ENCODE data around the gene SLAMF1.
A peak's percentile ranks its signal among the peaks of the same experiment; 100 is the strongest.

The SLAMF1 gene

DNA sequence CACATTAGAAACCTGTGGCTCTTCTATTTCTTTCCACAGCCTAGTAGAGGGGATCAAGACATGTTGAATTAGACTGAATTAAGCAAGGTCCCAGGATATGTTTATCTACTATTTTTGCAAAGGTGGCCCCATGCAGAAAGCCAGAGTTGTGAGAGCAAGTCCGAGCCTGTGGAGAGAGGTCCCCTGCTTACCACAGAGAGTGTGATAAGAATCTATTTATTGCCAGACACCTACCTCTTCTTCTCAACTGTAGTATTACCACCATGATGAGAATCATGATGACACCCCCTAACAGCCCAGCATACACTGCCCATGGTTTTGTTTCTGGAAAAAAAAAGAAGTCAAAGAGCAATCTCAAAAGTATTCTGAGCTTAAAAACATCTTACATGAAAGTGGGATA, 23.0 kb downstream of the SLAMF1 start:
- DNase-seq (ENCODE audit: low read depth) = no peak

DNA sequence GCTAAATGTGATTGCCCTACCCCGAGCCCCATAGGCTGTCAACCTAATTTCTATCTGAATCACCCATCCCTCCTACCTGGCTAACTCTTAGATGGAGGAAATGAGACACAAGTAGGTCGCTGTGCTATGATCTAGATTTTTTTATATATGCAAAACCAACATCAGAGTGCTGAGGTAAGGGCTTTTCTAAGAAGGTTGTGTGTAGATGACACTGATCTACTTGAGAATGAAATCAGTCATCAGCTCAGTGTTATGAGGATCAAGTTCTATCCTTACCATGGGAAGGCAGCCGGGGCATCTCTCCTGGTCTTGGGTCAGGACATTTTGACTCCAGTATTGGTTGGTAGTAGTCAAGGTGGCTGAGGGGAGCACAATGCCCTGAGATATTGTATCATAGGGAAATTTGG, 23.6 kb downstream of the SLAMF1 start:
- no peak for DNase-seq (ENCODE audit: low read depth)

GRCh38 chr1:160622501-160623226, 24.2 kb downstream of the SLAMF1 start:
- no peak for DNase-seq (ENCODE audit: low read depth)

DNA sequence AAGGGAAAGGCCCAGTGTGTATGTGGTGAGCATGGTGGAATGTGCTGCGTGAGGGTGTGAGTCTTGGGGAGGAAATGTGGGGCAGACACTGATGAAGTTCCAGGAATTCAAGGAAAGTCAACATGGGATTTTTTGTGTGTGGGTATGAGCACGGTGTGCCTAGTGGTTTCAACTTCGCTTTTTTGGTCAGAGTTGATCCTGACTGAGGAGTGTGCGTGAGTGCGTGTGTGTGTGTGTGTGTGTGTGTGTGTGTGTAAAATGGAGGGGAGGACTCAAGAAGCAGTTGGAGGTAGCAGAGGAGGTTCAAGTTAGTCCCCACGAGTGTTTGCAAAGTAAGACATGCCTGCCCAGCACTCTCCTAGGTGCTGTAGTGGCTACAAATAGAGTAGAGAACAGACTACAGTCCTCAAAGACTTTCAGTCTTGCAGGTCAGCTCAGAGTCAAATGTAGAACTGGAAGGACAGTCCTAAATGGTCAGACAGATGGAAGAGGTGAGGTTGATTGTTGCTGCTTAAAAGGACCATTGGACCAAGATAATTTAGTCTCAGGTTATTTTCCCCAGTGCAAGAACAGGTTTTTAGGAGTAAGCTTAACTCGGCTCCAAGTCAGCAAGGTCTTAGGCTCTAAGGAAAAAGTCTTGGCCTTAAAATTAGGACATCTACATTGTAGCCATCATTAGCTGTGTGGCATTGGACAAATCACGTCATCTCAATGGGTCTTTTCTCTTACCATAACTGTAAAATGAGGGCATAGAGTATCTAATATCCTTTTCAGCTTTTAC, 25.0 kb downstream of the SLAMF1 start:
- no peak for DNase-seq (ENCODE audit: low read depth)

GRCh38 chr1:160620942-160621632, 25.8 kb downstream of the SLAMF1 start:
- DNase-seq (ENCODE audit: low read depth) = no peak

DNA sequence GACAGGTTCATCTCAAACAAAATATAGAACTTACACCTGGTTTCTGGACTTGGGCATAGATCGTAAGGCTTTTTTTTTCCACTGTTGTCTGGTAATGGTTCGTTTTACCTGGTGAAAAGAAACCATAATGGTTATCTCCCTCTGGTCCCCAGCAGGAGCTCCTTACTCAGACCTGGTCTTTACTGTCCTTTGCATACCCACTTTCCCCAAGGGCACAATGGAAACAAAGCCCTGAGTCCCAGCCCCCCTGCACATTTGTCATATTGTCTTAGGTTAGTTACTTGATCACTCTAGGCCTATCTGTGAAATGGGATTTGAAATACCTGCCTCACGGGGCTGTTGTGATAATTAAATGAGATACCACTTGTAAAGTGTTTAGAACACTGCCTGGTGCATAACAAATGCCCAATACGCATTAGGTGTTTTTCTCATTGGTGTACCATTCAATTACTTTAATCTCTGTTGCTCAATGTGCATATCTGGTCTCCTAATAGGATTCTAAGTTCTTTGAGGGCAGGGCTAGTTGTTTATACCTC, 27.0 kb downstream of the SLAMF1 start:
- no peak for DNase-seq (ENCODE audit: low read depth)

GRCh38 chr1:160618763-160619274, 28.0 kb downstream of the SLAMF1 start:
- DNase-seq (ENCODE audit: low read depth) = no peak

- DNase-seq (ENCODE audit: low read depth) = no peak
These were observed 28.5 kb downstream of the SLAMF1 start for GRCh38 chr1:160618327-160618726.

- no peak for DNase-seq (ENCODE audit: low read depth)
These were observed 31.2 kb downstream of the SLAMF1 start for GRCh38 chr1:160615660-160616059.

DNA sequence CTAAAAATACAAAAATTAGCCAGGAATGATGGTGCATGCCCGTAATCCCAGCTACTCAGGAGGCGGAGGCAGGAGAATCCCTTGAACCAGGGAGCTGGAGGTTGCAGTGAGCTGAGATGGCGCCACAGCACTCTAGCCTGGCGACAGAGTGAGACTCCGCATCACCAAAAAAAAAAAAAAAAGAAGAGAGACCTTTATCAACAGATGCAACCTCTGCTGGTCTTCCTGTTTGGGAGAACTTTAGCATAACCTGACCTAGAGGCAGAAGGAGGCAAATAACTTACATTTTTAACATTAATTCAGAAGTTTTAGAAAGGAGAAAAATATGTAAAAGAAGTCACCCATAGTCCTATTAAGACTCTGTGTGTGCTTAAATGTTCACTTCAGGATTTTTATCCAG, 32.4 kb downstream of the SLAMF1 start:
- DNase-seq (ENCODE audit: low read depth) = no peak

- no peak for DNase-seq (ENCODE audit: low read depth)
These were observed 34.1 kb downstream of the SLAMF1 start for GRCh38 chr1:160612613-160613218.

- no peak for DNase-seq (ENCODE audit: low read depth)
These were observed 36.1 kb downstream of the SLAMF1 start for GRCh38 chr1:160610569-160611242.

- no peak for DNase-seq (ENCODE audit: low read depth)
These were observed 37.9 kb downstream of the SLAMF1 start for GRCh38 chr1:160608941-160609340.

DNA sequence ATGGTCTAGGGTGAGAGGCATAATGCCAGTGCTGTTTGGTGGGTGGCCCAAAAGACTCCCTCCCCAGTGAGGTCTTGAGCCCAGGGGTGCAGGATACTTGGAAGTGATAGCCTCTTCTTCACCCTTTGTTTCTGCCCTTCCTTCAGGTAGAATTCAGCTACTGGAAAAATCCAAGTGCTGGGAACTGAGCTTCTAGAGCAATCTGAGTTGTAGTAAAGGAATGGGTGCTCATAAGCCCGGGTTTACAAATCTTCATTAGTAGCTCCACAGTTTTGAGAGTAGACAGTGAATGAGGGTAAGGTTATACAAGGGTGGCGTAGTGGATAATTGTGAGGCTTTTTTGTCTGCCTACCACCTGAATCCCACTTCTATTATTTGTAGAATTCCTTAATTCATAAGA, 38.3 kb downstream of the SLAMF1 start:
- DNase-seq (ENCODE audit: low read depth) = no peak

- no peak for DNase-seq (ENCODE audit: low read depth)
These were observed 38.8 kb downstream of the SLAMF1 start for GRCh38 chr1:160608057-160608456.

DNA sequence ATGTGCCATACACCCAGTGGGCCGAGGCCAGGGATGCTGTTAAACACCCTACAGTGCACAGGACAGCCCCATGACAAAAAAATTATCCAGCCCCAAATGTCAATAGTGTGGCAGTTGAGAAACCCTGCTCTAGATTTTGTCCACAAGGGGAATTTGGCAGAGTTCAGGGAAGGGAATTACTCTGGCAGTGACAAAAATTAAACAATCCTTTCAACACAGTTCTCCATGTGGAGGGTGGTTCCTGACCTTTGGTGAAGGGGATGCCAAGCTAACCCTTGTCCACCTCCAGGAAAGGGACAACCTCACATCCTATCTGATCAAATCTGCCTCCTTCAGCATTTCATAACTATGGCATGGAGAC, 39.2 kb downstream of the SLAMF1 start:
- DNase-seq (ENCODE audit: low read depth) = no peak

- peak; percentile 45 for DNase-seq (ENCODE audit: low read depth)
These were observed 39.7 kb downstream of the SLAMF1 start for GRCh38 chr1:160607011-160607671.

- no peak for DNase-seq (ENCODE audit: low read depth)
These were observed 40.2 kb downstream of the SLAMF1 start for GRCh38 chr1:160606611-160607010.

- no peak for DNase-seq (ENCODE audit: low read depth)
These were observed 40.9 kb downstream of the SLAMF1 start for GRCh38 chr1:160605792-160606479.

DNA sequence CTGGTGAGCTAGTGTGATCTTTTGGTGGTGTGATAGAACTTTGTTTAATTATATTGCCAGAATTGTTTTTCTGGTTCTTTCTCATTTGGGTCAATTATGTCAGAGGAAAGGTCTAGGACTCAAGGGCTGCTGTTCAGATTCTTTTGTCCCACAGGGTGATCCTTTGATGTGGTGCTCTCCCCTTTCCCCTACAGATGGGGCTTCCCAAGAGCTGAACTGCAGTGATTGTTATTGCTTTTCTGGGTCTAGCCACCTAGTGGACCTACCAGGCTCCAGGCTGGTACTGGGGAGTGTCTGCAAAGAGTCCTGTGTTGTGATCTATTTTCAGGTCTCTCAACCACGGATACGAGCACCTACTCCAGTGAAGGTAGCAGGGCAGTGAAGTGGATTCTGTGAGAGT, 41.6 kb downstream of the SLAMF1 start:
- no peak for DNase-seq (ENCODE audit: low read depth)
